Immature natural killer cell (primary cell): ENCODE results near the gene PDK4. TPM values are rescaled to one million over a fixed set of nuclear protein-coding genes. Genes with fewer than 3 reads are reported as not detected.
"Not testable (repeated sequence)": the region's sequence is repeated elsewhere in the genome, so short reads cannot be mapped to it uniquely, and the experiment has no call there.

Experiments used
- DNase-seq, 3 donors: peaks; one replicate each; pipeline ENCODE4 v3.0.0; 2022; ENCODE audit warnings: mixed read lengths in 1 of 3
- H3K27ac Mint-ChIP-seq, 6 donors: one replicate each; pipeline ENCODE4 v1.8.0; 2020; ENCODE audit warnings: mixed read lengths in 6 of 6, mild to moderate bottlenecking in 5 of 6, inconsistent platforms in 4 of 6, moderate library complexity in 3 of 6
- H3K27me3 Mint-ChIP-seq, 3 donors: one replicate each; pipeline ENCODE4 v1.8.0; 2020 to 2021; ENCODE audit warnings: low read depth in 3 of 3, mild to moderate bottlenecking in 3 of 3, mixed read lengths in 3 of 3, moderate library complexity in 3 of 3, inconsistent platforms in 1 of 3
- H3K36me3 Mint-ChIP-seq, 3 donors: one replicate each; pipeline ENCODE4 v1.8.0; 2020; ENCODE audit warnings: mixed read lengths in 3 of 3, inconsistent platforms in 2 of 3, mild to moderate bottlenecking in 2 of 3
- H3K4me1 Mint-ChIP-seq, 2 donors: one replicate each; pipeline ENCODE4 v1.8.0; 2020; ENCODE audit warnings: inconsistent platforms in 2 of 2, mild to moderate bottlenecking in 2 of 2, mixed read lengths in 2 of 2, moderate library complexity in 1 of 2
- H3K4me3 Mint-ChIP-seq, 5 donors: one replicate each; pipeline ENCODE4 v1.8.0; 2020; ENCODE audit warnings: mild to moderate bottlenecking in 5 of 5, mixed read lengths in 5 of 5, inconsistent platforms in 3 of 5, moderate library complexity in 3 of 5
- H3K9me3 Mint-ChIP-seq, 6 donors: one replicate each; pipeline ENCODE4 v1.8.0; 2020; ENCODE audit warnings: mild to moderate bottlenecking in 6 of 6, mixed read lengths in 6 of 6, inconsistent platforms in 4 of 6, moderate library complexity in 3 of 6
- polyA plus RNA-seq, 3 donors: library from polyadenylated mRNA; unstranded; fragments of 300-500 nt; fragmentation: Illumina TruSeq; gene quantifications; one replicate each; pipeline ENCODE4 v1.2.3, GENCODE V29; 2021

PDK4 gene
- polyA plus RNA-seq, 3 donors from 2014 or later: 0.21 to 2.5 (median 0.48) TPM

DNA sequence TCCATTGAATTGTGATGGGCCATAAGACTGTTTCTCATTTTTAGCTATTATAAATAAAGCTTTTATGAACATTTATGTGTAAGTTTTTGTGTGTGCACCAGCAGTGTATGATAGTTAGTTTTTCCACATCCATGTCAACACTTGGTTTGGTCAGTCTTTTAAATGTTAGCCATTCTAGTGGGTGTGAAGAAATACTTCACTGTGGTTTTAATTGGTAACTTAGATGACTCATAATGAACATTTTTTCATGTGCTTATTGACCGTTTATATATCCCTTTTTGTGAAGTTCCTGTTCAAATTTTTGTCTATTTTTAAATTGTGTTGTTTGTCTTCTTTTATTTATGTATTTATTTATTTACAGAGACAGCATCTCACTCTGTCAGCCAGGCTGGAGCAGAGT lies 23.6 kb upstream of the PDK4 start:
- Mint-ChIP-seq H3K4me3 (no peak overlapping the region), H3K36me3 (peaks cover 0 to 6% (median 0%) of the 10 kb centered on the region in 3 donors), H3K9me3 (peaks cover 0 to 7% (median 5%) of the 10 kb centered on the region in 6 donors), H3K4me1 (peaks cover 0 to 5% of the 10 kb centered on the region in 2 donors), H3K27ac (no peak overlapping the region), H3K27me3 (peaks cover 0 to 4% (median 3%) of the 10 kb centered on the region in 3 donors)
- DNase-seq: no peak

DNA sequence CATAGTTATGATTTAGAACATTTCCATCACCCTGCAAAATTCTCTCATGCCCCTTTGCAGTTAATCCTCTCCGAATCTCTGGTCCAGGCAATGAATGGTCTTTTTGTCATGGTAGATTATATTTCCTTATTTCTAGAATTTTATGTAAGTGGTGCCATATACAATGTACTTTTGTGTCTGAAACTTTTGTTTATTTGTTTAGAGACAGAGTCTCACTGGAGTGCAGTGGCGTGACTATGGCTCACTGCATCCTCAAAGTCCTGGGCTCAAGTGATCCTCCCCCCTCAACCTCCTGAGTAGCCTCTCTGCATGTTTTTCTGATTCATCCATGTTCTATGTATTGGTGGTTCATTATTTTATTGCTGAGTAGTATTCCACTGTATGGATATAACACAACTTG lies 23.2 kb upstream of the PDK4 start:
- Mint-ChIP-seq H3K27ac (no peak overlapping the region), H3K36me3 (peaks cover 0 to 7% (median 2%) of the 10 kb centered on the region in 3 donors), H3K9me3 (peaks cover 3 to 11% (median 7%) of the 10 kb centered on the region in 6 donors), H3K4me1 (peaks cover 0 to 5% of the 10 kb centered on the region in 2 donors), H3K27me3 (peaks cover 0 to 4% (median 3%) of the 10 kb centered on the region in 3 donors), H3K4me3 (no peak overlapping the region)
- no peak for DNase-seq

DNA sequence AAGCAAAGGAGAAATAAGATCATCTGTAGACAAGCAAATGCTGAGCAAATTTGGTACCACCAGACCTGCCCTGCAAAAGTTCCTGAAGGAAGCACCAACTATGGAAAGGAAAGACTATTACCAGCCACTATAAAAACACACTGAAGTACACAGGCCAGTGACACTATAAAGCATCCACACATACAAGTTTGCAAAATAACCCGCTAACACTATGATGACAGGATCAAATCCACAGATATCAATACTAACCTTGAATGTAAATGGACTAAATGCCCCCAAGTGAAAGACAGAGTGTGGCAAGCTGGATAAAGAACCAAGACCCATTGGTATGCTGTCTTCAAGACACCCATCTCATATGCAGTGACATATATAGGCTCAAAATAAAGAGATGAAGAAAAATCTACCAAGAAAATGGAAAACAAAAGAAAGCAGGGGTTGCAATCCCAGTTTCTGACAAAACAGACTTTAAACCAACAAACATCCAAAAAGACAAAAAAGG lies 18.2 kb upstream of the PDK4 start:
- no peak overlapping the region for H3K4me3 Mint-ChIP-seq
- DNase-seq: no peak
- peaks cover 28 to 31% of the 10 kb centered on the region in 2 donors for H3K4me1 Mint-ChIP-seq
- H3K36me3 Mint-ChIP-seq: peaks cover 9 to 20% (median 12%) of the 10 kb centered on the region in 3 donors
- H3K9me3 Mint-ChIP-seq: peaks cover 9 to 24% (median 13%) of the 10 kb centered on the region in 6 donors
- H3K27me3 Mint-ChIP-seq: peaks cover 0 to 4% (median 0%) of the 10 kb centered on the region in 3 donors
- H3K27ac Mint-ChIP-seq: no peak overlapping the region

DNA sequence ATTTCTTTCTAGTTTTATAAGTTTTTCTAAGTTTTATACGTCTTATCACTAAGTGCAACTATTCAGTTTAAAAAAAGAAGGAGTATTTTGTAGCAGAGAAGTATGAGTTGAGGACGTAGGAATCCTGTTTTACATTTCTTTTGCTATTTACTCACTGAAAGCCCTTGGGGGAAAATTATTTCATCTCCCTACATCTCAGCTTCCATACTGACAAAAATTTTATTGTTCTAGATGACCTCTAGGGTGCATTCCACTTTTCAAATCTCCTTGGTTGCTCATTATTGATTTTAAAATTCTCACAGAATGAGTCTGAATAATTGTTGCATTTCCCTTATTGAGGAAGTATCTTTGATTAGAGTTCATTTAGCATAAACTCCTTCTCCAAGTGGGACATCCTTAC lies 14.9 kb upstream of the PDK4 start:
- no peak for DNase-seq
- peaks cover 9 to 24% (median 13%) of the 10 kb centered on the region in 6 donors for H3K9me3 Mint-ChIP-seq
- H3K27me3 Mint-ChIP-seq: peaks cover 2 to 6% (median 4%) of the 10 kb centered on the region in 3 donors
- H3K4me1 Mint-ChIP-seq: peaks cover 61 to 64% of the 10 kb centered on the region in 2 donors
- H3K4me3 Mint-ChIP-seq: peak overlapping the region; percentile 18 to 60 (median 38)
- peak overlapping the region in 3 of 6 donors; percentile 12 to 53 (median 42) for H3K27ac Mint-ChIP-seq
- peaks cover 9 to 20% (median 12%) of the 10 kb centered on the region in 3 donors for H3K36me3 Mint-ChIP-seq

DNA sequence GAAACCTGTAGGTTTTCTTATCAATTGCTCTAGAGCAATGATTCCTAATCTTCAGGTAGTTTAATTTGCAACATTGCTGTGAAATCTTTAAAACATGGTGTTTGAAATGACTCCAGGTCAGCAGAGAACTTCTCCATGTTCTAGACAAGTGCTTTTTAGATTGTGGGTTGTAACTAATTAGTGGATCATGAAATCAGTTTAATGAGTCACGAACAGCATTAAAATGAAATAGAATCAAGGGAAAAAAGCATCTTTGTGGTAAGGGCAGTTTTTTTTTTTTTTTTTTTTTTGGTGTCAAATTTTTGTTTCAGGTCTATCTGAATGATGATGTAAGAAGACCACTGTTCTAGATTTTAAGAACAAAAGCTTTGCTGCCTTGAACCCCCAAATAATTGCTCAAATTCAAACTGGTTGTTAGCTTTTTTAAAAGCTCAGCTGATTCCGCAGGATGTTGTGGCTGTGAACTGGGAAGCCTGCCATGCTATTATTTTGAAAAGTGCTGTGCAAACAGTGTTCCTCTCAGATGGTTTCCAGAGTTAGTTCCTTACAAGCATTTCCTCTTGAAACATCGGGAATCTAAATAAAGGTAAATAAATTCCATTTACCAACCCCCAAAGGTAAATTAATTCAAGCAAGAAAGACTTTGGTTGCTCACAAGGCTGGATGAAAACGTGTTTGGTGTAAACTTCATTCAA lies 13.1 kb upstream of the PDK4 start:
- peaks cover 0 to 6% (median 2%) of the 10 kb centered on the region in 3 donors for H3K27me3 Mint-ChIP-seq
- peak overlapping the region; percentile 65 to 95 (median 90) for H3K27ac Mint-ChIP-seq
- peaks cover 4 to 12% (median 7%) of the 10 kb centered on the region in 6 donors for H3K9me3 Mint-ChIP-seq
- H3K4me3 Mint-ChIP-seq: peak overlapping the region; percentile 81 to 89 (median 84)
- H3K36me3 Mint-ChIP-seq: peaks cover 9 to 12% (median 9%) of the 10 kb centered on the region in 3 donors
- peaks cover 63 to 69% of the 10 kb centered on the region in 2 donors for H3K4me1 Mint-ChIP-seq
- no peak for DNase-seq

DNA sequence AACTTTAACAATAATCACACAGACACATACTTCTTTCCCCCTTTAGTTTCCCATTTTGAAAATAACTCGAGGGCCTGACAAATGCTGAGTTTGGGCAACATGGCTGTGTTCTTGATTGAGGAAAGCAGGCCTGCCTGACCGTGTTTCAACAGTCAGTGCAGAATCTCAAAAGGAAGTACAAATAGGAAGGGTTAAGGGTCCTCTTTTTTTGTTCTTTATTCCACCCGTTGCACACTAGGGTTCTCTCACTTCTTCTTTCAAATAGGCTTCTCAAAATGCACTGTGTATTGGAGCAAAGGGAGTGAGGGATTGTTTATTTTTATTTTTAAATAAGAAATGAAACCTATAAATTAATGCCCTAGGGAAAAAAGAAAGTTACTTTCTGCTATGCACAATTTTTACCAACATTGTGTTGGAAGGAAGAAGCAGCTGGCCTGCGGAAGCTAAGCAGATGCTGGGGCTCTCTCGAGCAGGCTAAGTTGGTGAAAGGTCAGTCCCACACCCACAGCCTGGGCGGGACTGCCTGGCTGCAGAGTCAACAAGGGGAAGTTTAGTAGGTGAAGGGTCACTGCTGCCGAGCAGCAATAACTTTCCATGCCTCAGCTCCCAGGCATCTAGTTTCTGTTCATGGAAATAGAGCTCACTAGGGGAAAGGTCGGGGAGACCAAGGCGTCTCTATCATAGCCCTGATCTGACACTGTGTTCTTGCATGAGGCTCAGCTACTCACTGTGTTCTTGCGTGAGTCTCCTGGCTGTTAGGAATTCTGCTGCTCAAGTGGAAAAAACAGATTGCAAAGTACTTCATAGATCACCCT lies 12.2 kb upstream of the PDK4 start:
- Mint-ChIP-seq H3K4me1 (peaks cover 63 to 69% of the 10 kb centered on the region in 2 donors), H3K27me3 (peaks cover 0 to 6% (median 2%) of the 10 kb centered on the region in 3 donors), H3K36me3 (peaks cover under 1 to 9% (median 3%) of the 10 kb centered on the region in 3 donors), H3K4me3 (peak overlapping the region; percentile 81 to 89 (median 84)), H3K9me3 (peaks cover 0 to 3% (median under 1%) of the 10 kb centered on the region in 6 donors), H3K27ac (peak overlapping the region; percentile 65 to 95 (median 90))
- peak; percentile 41 to 48 (median 43) for DNase-seq

DNA sequence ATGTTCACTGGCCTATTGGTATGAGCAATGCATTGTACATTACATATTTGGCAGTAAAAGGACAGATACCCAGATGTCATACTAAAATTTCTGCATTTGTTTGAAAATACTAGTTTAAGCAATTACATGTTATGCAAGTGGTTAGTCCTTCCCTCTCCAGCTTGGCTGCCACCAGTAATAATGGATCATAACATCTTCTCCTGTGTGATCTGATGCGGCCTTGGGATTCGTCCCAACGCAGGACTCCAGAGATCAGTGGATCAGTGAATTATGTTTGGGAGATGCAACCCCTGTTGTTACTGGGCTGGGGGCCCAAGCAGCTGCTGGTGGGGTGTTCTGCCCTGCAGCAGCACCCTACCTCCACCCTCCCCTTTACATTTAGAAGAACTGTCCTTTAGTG lies 11.2 kb upstream of the PDK4 start:
- Mint-ChIP-seq H3K9me3 (no peaks in the 10 kb centered on the region), H3K27me3 (peaks cover 0 to 7% (median 2%) of the 10 kb centered on the region in 3 donors), H3K4me3 (peak overlapping the region; percentile 10 to 81 (median 54)), H3K27ac (peak overlapping the region; percentile 29 to 95 (median 88)), H3K4me1 (peaks cover 63 to 68% of the 10 kb centered on the region in 2 donors), H3K36me3 (peaks cover 0 to 4% (median 0%) of the 10 kb centered on the region in 3 donors)
- DNase-seq: no peak

DNA sequence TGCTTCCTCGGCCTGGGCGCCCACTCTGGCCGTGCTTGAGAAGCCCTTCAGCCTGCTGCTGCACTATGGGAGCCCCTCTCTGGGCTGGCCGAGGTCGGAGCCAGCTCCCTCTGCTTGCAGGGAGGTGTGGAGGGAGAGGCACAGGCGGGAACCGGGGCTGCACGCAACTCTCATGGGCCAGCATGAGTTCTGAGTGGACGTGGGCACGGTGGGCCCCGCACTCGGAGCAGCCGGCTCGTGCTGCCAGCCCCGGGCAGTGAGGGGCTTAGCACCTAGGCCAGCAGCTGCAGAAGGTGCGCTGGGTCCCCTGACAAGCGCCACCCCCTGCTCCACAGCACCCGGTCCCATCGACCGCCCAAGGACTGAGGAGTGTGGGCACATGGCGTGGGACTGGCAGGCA lies 9.0 kb upstream of the PDK4 start:
- H3K27ac Mint-ChIP-seq: no peak overlapping the region
- no peaks in the 10 kb centered on the region for H3K36me3 Mint-ChIP-seq

DNA sequence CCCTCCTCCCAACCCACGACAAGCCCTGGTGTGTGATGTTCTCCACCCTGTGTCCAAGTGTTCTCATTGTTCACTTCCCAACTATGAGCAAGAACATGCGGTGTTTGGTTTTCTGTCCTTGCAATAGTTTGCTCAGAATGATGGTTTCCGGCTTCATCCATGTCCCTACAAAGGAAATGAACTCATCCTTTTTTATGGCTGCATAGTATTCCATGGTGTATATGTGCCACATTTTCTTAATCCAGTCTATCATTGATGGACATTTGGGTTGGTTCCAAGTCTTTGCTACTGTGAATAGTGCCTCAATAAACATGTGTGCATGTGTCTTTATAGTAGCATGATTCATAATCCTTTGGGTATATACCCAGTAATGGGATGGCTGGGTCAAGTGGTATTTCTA lies 8.5 kb upstream of the PDK4 start:
- H3K4me3 Mint-ChIP-seq, H3K36me3 Mint-ChIP-seq, DNase-seq, H3K27ac Mint-ChIP-seq, H3K27me3 Mint-ChIP-seq, H3K9me3 Mint-ChIP-seq: not testable (repeated sequence)
- peaks cover 38 to 41% of the 10 kb centered on the region in 2 donors for H3K4me1 Mint-ChIP-seq

More for the DNA sequence above, 9.0 kb upstream of the PDK4 start:
- H3K9me3 Mint-ChIP-seq: no peaks in the 10 kb centered on the region
- DNase-seq: no peak
- no peak overlapping the region for H3K4me3 Mint-ChIP-seq
- peaks cover 0 to 7% (median 2%) of the 10 kb centered on the region in 3 donors for H3K27me3 Mint-ChIP-seq
- peaks cover 43 to 46% of the 10 kb centered on the region in 2 donors for H3K4me1 Mint-ChIP-seq

DNA sequence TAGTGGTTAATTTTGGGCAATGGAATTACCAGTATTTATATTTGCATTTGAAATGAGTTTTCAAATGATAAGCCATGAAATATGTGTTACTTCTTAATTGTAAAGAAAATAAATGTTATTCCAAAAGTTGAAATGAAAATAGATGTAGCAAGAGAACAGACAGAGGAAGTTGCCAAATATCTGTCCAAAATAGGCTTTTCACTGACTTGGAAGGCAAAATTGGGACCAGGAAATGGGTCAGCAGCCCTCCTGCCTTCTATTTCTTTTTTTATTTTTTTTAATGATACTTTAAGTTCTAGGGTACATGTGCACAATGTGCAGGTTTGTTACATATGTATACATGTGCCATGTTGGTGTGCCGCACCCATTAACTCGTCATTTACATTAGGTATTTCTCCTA lies 8.1 kb upstream of the PDK4 start:
- not testable (repeated sequence) for H3K36me3 Mint-ChIP-seq, H3K9me3 Mint-ChIP-seq, H3K4me3 Mint-ChIP-seq, H3K27me3 Mint-ChIP-seq, DNase-seq, H3K27ac Mint-ChIP-seq
- H3K4me1 Mint-ChIP-seq: peaks cover 34 to 37% of the 10 kb centered on the region in 2 donors

DNA sequence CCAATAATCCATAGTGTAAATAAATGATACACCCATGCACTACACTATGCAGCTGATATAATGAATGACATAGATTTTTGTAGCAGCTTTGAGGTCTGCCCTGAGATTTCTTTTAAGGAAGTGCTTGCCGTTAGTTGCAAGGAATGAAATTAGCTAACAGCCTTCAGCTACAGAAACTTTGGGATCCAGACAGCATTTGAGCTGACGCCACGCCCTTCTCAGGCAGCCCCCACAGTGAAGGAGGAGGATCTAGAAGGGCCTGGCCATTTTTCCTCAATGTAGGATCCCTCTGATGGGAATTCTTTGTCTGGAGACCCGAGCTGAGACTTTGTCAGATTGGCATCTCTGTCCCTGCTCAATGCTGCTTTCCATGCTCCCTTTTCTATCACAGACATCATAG lies 6.1 kb upstream of the PDK4 start:
- Mint-ChIP-seq H3K9me3 (no peaks in the 10 kb centered on the region), H3K27me3 (peaks cover 0 to 1% (median under 1%) of the 10 kb centered on the region in 3 donors), H3K4me3 (no peak overlapping the region), H3K4me1 (peaks cover 14 to 18% of the 10 kb centered on the region in 2 donors), H3K27ac (no peak overlapping the region), H3K36me3 (no peaks in the 10 kb centered on the region)
- no peak for DNase-seq

DNA sequence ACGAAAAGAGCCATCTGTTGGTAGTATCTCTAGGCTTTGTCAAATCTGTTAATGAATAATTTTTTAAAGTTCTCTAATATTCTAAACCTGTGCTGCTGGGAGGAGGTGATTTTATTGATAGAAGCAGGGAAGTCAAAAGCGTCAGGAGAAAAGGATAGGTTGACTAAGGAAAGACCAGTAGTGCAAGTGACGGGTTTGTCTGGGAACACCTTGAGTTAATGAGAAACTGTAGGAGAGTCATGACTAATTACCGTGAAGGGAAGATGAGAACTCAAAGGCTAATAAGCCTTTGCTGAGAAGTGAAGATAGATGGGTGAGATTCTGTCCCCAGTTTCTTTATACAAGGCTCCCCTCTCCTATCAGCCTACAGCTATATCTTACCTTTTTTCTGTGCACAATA lies 5.0 kb upstream of the PDK4 start:
- Mint-ChIP-seq H3K36me3 (no peaks in the 10 kb centered on the region), H3K4me3 (no peak overlapping the region), H3K4me1 (peaks cover 12 to 18% of the 10 kb centered on the region in 2 donors), H3K9me3 (no peaks in the 10 kb centered on the region), H3K27ac (no peak overlapping the region), H3K27me3 (peaks cover 0 to 6% (median 1%) of the 10 kb centered on the region in 3 donors)
- no peak for DNase-seq

DNA sequence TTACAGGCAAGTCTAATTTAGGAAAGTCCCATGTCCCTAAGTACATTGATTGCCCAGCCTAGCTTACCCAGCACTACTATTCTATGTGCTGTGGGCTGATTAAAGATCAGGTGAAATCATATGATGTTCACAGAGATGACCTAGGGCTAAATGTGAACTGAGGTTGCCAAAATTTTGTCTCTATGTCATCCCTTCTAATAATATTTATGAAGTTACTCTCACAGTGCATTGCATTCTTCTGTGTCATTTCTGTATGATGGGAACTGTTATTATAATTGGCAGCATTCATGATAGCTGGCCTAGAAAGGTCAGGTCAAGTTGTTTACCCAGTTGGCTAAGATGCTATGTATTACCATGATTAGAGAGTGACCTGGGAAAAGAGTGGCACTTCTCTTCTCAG lies 2.8 kb upstream of the PDK4 start:
- no peak overlapping the region for H3K27ac Mint-ChIP-seq
- no peaks in the 10 kb centered on the region for H3K36me3 Mint-ChIP-seq
- no peak overlapping the region for H3K4me3 Mint-ChIP-seq
- H3K4me1 Mint-ChIP-seq: peaks cover 15 to 24% of the 10 kb centered on the region in 2 donors
- no peaks in the 10 kb centered on the region for H3K9me3 Mint-ChIP-seq
- no peak for DNase-seq
- peaks cover 1 to 8% (median 5%) of the 10 kb centered on the region in 3 donors for H3K27me3 Mint-ChIP-seq
